Thoracic aorta (tissue), 2 donors: ENCODE measurements around the gene PHETA1. TPM values are rescaled to one million over a fixed set of nuclear protein-coding genes. Genes with fewer than 3 reads are reported as not detected.

Source experiments
- ATAC-seq: fragments of 150-250 bp; one replicate; pipeline ENCODE4 v1.8.0; 2017; ENCODE audit warnings: low read depth; ENCODE audit not compliant: insufficient number of reproducible peaks, low FRiP score
- DNase-seq: peaks from one replicate; pipeline ENCODE4 v3.0.0-alpha.2; 2020; ENCODE audit warnings: low spot score
- H3K27ac ChIP-seq, 2 donors: fragments of 200-600 bp; sonication (generic); 1 replicate in 1 of 2; 2 replicates in 1 of 2; pipeline ENCODE4 v1.5.1; 2016; ENCODE audit warnings: mild to moderate bottlenecking in 2 of 2, moderate library complexity in 2 of 2
- H3K27me3 ChIP-seq: fragments of 200-600 bp; sonication (generic); replicated peaks from 2 replicates; pipeline ENCODE4 v1.6.0; 2016; ENCODE audit warnings: mild to moderate bottlenecking; ENCODE audit not compliant: insufficient read depth
- H3K36me3 ChIP-seq: fragments of 200-600 bp; sonication (generic); one replicate; pipeline ENCODE4 v1.5.1; 2016
- H3K4me1 ChIP-seq, 2 donors: fragments of 200-600 bp; sonication (generic); 1 replicate in 1 of 2; 2 replicates in 1 of 2; pipeline versions ENCODE4 v1.5.1 to v1.6.0; 2016; ENCODE audit warnings: low read depth in 2 of 2, mild to moderate bottlenecking in 1 of 2; ENCODE audit not compliant: control insufficient read depth in 1 of 2
- H3K4me3 ChIP-seq: fragments of 200-600 bp; sonication (generic); 2 replicates; pipeline ENCODE4 v1.5.1; 2016; ENCODE audit warnings: mild to moderate bottlenecking
- H3K9me3 ChIP-seq: fragments of 200-600 bp; sonication (generic); 2 replicates; pipeline ENCODE4 v1.5.1; 2016
- total RNA-seq, 2 donors: library from RNA; depleted of rRNA; stranded (reverse); fragments of >200 nt; gene quantifications; one replicate each; pipeline versions ENCODE4 v1.1.0 to v1.2.3, GENCODE V29; 2016
- TF ChIP-seq, protein P1 (sequence below): fragments of 200-600 bp; sonication (generic); IDR thresholded peaks from one replicate; pipeline ENCODE4 v1.5.1; 2019; ENCODE audit warnings: antibody characterized with exemption

The PHETA1 gene
- total RNA-seq, 2 donors from 2014 or later = 12.6 to 14.7 TPM

DNA sequence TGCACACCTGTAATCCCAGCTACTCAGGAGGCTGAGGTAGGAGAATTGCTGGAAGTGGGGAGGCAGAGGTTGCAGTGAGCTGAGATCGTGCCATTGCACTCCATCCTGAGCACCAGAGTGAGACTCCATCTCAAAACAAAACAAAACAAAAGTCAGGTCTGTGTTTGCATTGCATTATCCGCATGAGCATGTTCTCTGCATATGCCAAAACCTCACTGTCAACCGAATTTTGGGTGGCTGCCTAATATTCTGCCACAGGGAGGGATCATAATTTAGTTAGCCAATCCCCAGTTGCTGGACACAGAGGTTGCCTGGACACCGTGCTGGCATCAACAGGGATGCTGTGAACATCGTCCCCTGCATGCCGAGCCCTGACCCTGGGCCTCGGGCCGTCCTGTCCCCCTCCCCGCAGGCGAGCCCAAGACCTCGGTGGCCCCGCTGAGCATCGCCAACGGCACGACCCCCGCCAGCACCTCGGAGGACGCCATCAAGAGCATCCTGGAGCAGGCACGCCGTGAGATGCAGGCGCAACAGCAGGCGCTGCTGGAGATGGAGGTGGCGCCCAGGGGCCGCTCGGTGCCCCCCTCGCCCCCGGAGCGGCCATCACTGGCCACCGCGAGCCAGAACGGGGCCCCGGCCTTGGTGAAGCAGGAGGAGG lies 49.2 kb downstream of the PHETA1 start:
- Histone ChIP-seq H3K36me3 (no peaks in the 10 kb centered on the region), H3K9me3 (no peaks in the 10 kb centered on the region), H3K4me3 (no peak overlapping the region), H3K27ac (no peak overlapping the region), H3K4me1 (no peaks in the 10 kb centered on the region), H3K27me3 (no peaks in the 10 kb centered on the region)
- DNase-seq = no peak
- ATAC-seq = no peak
- TF ChIP-seq, protein P1, sequence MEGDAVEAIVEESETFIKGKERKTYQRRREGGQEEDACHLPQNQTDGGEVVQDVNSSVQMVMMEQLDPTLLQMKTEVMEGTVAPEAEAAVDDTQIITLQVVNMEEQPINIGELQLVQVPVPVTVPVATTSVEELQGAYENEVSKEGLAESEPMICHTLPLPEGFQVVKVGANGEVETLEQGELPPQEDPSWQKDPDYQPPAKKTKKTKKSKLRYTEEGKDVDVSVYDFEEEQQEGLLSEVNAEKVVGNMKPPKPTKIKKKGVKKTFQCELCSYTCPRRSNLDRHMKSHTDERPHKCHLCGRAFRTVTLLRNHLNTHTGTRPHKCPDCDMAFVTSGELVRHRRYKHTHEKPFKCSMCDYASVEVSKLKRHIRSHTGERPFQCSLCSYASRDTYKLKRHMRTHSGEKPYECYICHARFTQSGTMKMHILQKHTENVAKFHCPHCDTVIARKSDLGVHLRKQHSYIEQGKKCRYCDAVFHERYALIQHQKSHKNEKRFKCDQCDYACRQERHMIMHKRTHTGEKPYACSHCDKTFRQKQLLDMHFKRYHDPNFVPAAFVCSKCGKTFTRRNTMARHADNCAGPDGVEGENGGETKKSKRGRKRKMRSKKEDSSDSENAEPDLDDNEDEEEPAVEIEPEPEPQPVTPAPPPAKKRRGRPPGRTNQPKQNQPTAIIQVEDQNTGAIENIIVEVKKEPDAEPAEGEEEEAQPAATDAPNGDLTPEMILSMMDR = no peak

DNA sequence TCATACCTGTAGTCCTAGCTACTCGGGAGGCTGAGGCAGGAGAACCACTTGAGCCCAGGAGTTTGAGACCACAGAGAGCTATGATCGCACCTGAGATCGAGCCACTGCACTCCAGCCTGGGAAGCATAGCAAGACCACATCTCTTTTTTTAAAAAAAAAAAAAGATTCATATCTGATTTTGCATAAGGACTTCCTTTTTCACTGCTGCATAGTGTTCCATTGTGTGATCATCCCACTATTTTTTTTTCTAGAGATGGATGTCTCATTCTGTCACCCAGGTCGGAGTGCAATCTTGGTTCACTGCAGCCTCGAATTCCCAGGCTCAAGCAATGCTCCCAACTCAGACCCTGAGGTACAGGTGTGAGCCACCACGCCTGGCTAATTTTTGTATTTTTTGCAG lies 50.4 kb downstream of the PHETA1 start:
- Histone ChIP-seq H3K9me3 (no peaks in the 10 kb centered on the region), H3K4me1 (no peaks in the 10 kb centered on the region), H3K27me3 (no peaks in the 10 kb centered on the region), H3K36me3 (no peaks in the 10 kb centered on the region), H3K27ac (no peak overlapping the region), H3K4me3 (no peak overlapping the region)
- TF ChIP-seq, protein P1 = no peak
- DNase-seq (no peak), ATAC-seq (no peak)

DNA sequence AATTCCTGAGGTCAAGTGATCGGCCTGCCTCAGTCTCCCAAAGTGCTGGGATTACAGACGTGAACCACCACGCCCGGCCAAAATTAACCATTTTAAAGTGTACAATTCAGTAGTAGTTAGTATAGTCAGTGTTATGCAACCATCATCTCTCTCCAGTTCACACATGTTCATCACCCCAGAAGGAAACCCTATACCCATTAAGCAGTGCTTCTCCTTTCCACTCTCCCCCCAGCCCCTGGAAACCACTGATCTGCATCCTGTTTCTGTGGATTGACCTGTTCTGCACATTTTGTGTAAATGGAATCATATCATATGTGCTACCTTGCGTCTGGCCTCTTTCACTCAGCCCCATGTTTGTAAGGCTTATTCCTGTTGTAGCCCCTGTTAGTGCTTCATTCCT lies 52.2 kb downstream of the PHETA1 start:
- Histone ChIP-seq H3K27me3 (no peaks in the 10 kb centered on the region), H3K27ac (no peak overlapping the region), H3K36me3 (no peaks in the 10 kb centered on the region), H3K9me3 (no peaks in the 10 kb centered on the region), H3K4me3 (no peak overlapping the region), H3K4me1 (no peaks in the 10 kb centered on the region)
- ATAC-seq (no peak), DNase-seq (no peak)
- TF ChIP-seq, protein P1 = no peak

DNA sequence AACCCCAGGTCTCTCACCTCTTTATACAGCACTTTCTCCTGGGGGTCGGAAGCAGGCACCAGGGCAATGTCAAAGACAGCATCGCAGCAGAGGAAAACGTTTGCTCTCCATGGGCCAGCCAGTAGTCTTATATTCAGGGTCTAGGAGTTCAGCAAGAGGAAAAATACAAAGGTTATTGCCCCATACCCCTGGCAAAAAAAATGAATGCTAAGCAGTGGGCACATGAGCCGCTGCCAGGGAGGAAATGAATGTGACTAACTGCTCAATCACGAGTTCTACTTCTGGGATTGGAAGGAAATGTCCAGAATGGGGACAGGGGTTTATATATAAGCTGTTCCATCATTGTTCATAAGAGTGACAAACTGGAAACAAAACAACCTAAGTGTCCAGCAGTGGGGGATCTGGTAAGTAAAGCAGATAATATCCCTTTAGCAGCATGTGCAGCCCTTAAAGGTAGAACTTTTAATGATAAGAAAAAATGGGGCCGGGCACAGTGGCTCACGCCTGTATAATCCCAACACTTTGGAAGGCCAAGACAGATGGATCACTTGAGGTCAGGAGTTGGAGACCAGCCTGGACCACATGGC lies 53.8 kb downstream of the PHETA1 start:
- H3K27me3 ChIP-seq = no peaks in the 10 kb centered on the region
- no peak for DNase-seq
- no peak overlapping the region for H3K4me3 ChIP-seq
- no peaks in the 10 kb centered on the region for H3K9me3 ChIP-seq
- H3K27ac ChIP-seq = no peak overlapping the region
- no peaks in the 10 kb centered on the region for H3K4me1 ChIP-seq
- ATAC-seq = no peak
- TF ChIP-seq, protein P1 = no peak
- H3K36me3 ChIP-seq = no peaks in the 10 kb centered on the region

DNA sequence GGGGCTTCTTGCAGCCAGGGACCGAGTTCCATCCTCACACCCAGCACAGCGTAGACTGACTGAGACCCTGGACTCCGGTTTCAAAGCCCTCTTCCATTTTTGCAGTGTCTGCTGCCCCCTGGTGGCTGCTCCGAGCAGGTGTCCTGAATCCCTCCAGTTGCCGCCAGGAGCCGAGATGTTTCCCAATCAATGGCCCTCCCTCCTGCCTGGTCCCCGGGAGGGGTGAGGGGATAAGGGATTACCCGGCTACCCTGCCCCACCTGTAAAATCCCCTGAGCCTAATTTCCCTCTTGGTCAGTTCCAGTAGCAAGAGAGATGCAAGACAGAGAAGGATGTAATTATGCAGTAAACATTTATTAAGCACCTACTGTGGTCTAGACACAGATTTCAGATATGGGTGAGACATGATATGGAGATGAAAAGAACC lies 55.0 kb downstream of the PHETA1 start:
- Histone ChIP-seq H3K36me3 (no peaks in the 10 kb centered on the region), H3K4me1 (no peaks in the 10 kb centered on the region), H3K4me3 (peak overlapping the region; percentile 50), H3K27ac (no peak overlapping the region), H3K27me3 (no peaks in the 10 kb centered on the region), H3K9me3 (no peaks in the 10 kb centered on the region)
- DNase-seq = no peak
- TF ChIP-seq, protein P1 = peak; percentile 89
- ATAC-seq = no peak
